RWPE2 (cell line): Measurements from ENCODE around the gene EFCAB11.
A peak's percentile ranks its signal among the peaks of the same experiment; 100 is the strongest.

Source experiments
- ATAC-seq: fragments of 200-7000 bp; cut with Tn5 transposase; 3 replicates; pipeline ENCODE4 v1.9.1; 2021; ENCODE audit warnings: low read depth
- DNase-seq: peaks from one replicate; pipeline ENCODE4 v3.0.0-alpha.2; 2020; ENCODE audit warnings: low spot score
- H3K27ac ChIP-seq: fragments of 450-650 bp; 2 replicates; pipeline ENCODE4 v1.5.1; 2017; ENCODE audit warnings: mild to moderate bottlenecking; ENCODE audit not compliant: poor library complexity, severe bottlenecking
- H3K27me3 ChIP-seq: fragments of 250-450 bp; sonication (Bioruptor Pico); 2 replicates; pipeline ENCODE4 v1.5.1; 2021; ENCODE audit warnings: mild to moderate bottlenecking, moderate library complexity; ENCODE audit not compliant: insufficient read depth, poor library complexity, severe bottlenecking
- H3K36me3 ChIP-seq: fragments of 250-450 bp; sonication (Bioruptor Pico); 2 replicates; pipeline ENCODE4 v1.5.1; 2020; ENCODE audit warnings: low read depth, mild to moderate bottlenecking, moderate library complexity
- H3K4me1 ChIP-seq: fragments of 250-450 bp; sonication (Bioruptor Pico); 2 replicates; pipeline ENCODE4 v1.5.1; 2021; ENCODE audit warnings: mild to moderate bottlenecking, moderate library complexity; ENCODE audit not compliant: insufficient read depth, poor library complexity, severe bottlenecking
- H3K4me3 ChIP-seq: fragments of 250-450 bp; sonication (Bioruptor Pico); 2 replicates; pipeline ENCODE4 v1.5.1; 2021; ENCODE audit warnings: mild to moderate bottlenecking, moderate library complexity; ENCODE audit not compliant: severe bottlenecking
- H3K9me3 ChIP-seq: fragments of 250-450 bp; sonication (Bioruptor Pico); 2 replicates; pipeline ENCODE4 v1.5.1; 2021; ENCODE audit warnings: mild to moderate bottlenecking, moderate library complexity; ENCODE audit not compliant: severe bottlenecking
- TF ChIP-seq, protein P1 (sequence below): fragments of 450-650 bp; IDR thresholded peaks from one replicate; pipeline ENCODE4 v1.5.1; 2017; ENCODE audit warnings: mild to moderate bottlenecking, moderate library complexity; ENCODE audit not compliant: poor library complexity, severe bottlenecking

EFCAB11 gene

DNA sequence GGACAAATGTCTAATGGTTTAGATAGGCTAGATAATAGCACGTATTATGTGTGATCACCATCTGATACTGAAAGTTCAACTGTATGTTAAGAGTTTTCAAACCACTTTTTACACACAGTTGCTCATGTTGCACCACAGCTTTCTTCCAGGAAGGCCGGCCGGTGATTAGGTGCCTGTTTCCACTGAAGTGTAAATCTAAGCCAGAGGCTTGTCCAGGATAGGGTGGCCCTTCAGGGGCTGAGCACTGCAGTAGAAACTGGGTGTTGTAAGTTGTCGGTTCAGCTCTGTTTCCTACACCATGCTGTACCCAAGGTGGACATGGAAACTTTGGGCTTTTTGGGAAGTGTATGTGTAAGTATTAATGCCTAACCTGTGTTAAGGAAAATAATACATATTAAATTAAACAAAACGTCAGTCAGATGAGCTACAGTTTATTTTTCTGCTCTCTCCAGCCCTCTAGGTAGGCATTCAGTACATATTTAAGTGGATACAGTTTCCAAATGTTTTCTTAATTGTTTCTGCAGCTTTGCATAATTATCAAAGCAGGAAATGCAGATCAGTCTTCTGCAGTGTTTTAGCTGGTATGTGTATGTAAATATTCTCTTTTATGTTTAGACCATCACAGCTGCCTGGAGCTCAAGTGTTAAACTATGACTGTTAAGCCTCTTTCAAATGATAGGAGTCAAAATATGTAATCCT is 32.1 kb upstream of the EFCAB11 start:
- TF ChIP-seq, protein P1, sequence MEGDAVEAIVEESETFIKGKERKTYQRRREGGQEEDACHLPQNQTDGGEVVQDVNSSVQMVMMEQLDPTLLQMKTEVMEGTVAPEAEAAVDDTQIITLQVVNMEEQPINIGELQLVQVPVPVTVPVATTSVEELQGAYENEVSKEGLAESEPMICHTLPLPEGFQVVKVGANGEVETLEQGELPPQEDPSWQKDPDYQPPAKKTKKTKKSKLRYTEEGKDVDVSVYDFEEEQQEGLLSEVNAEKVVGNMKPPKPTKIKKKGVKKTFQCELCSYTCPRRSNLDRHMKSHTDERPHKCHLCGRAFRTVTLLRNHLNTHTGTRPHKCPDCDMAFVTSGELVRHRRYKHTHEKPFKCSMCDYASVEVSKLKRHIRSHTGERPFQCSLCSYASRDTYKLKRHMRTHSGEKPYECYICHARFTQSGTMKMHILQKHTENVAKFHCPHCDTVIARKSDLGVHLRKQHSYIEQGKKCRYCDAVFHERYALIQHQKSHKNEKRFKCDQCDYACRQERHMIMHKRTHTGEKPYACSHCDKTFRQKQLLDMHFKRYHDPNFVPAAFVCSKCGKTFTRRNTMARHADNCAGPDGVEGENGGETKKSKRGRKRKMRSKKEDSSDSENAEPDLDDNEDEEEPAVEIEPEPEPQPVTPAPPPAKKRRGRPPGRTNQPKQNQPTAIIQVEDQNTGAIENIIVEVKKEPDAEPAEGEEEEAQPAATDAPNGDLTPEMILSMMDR: no peak
- H3K4me1 ChIP-seq: no peaks in the 10 kb centered on the region
- no peak overlapping the region for H3K4me3 ChIP-seq
- H3K36me3 ChIP-seq: peaks cover 91% of the 10 kb centered on the region
- DNase-seq (no peak), ATAC-seq (peak; percentile 12; the same call in 1 of the 3 replicates)
- H3K27me3 ChIP-seq: no peaks in the 10 kb centered on the region
- no peak overlapping the region for H3K27ac ChIP-seq
- H3K9me3 ChIP-seq: no peaks in the 10 kb centered on the region

DNA sequence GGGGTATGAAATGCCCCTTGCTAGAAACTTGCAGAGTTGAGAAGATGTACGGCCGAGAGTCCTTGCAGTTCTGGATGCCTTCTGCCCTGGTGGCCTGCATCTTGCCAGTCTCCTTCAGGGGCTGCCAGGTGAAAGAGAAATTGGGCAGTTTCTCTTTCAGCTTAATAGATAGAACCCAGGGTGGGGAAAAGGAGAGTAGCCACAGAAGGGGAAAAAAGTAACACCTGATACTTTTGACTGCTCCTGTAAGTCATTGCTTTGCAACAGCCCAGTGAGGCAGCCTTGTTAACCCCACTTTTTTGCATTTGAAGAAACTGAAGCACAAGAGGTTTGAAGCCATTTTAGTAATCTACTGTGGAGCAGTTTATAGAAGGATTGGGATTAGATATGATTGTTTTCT is 28.8 kb upstream of the EFCAB11 start:
- no peak for ATAC-seq
- TF ChIP-seq, protein P1: no peak

DNA sequence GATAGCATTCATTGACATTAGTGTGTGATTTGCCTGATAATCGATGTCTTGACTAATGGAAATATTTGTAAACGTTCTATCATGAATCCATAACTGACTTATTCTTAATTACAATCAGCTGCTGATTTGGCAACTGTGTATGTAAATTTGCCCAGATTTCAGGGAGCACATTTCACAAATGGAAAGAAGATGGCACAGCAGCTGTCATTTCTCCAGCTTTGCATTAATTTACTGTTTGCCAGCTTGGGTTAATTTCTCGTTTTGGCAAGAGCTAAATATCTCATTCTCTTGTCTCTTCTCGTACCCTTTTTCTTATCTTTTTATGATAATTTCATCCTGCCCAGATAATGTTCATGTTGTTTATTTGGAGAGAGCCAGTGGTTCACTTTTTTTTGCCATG is 24.1 kb upstream of the EFCAB11 start:
- ATAC-seq: no peak
- peaks cover 91% of the 10 kb centered on the region for H3K36me3 ChIP-seq
- H3K4me3 ChIP-seq: no peak overlapping the region
- H3K9me3 ChIP-seq: no peaks in the 10 kb centered on the region
- H3K27me3 ChIP-seq: no peaks in the 10 kb centered on the region
- no peak for DNase-seq
- no peaks in the 10 kb centered on the region for H3K4me1 ChIP-seq
- H3K27ac ChIP-seq: no peak overlapping the region
- TF ChIP-seq, protein P1: no peak

More for the DNA sequence above, 28.8 kb upstream of the EFCAB11 start:
- Histone ChIP-seq H3K4me3 (no peak overlapping the region), H3K9me3 (no peaks in the 10 kb centered on the region), H3K36me3 (peaks cover 93% of the 10 kb centered on the region), H3K27me3 (no peaks in the 10 kb centered on the region), H3K27ac (no peak overlapping the region), H3K4me1 (no peaks in the 10 kb centered on the region)
- DNase-seq: no peak

DNA sequence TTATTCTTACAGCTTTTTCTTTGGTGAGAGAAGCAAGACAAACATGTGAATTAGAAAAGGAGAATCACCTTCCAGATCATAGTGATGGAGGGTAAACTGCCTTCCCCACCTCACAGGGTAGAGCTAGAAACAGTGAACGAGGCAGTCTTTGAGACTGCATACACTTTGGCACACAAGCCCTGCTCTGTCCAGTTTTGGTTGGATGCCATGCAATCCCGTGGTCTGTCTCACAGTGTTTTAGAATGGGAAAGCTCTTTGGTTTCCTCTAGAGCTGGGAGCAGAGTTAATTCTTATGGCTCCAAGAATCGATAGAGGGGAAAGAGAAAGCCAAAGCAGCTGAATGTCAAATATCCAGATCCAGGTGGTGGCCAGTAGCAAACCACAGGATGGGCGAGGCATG is 23.1 kb upstream of the EFCAB11 start:
- TF ChIP-seq, protein P1: no peak
- ATAC-seq (no peak), DNase-seq (no peak)
- no peaks in the 10 kb centered on the region for H3K4me1 ChIP-seq
- peaks cover 94% of the 10 kb centered on the region for H3K36me3 ChIP-seq
- no peaks in the 10 kb centered on the region for H3K9me3 ChIP-seq
- H3K27ac ChIP-seq: no peak overlapping the region
- no peaks in the 10 kb centered on the region for H3K27me3 ChIP-seq
- H3K4me3 ChIP-seq: no peak overlapping the region

DNA sequence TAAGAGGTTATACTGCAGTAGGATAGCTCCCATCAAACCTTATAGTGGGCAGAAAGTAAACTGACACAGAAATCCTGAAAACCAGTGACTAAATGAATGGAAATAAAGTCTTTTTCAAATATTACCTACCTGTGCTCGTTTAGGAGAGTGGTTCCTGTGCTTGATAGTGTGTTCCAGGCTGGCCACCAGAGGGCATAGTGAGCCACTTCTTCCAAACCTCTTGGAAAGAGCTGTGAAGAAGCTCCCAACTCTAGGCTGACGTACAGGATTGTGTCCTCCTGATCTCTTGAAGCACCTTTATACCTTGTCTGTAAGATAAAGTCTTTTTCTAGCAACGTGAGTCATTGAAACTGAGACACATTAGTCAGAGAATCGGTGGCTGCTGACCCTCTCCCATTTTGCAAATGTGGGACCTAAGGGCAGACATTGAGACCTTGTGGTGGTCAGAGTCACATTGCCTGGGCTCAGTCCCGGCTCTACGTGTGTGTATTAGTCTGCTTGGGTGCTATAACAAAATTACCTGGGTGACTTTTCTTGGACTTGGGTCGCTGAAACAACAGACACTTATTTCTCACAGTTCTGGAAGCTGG is 18.8 kb upstream of the EFCAB11 start:
- ATAC-seq (peak; percentile 94), DNase-seq (no peak)
- no peak overlapping the region for H3K27ac ChIP-seq
- no peaks in the 10 kb centered on the region for H3K9me3 ChIP-seq
- H3K27me3 ChIP-seq: no peaks in the 10 kb centered on the region
- peaks cover 87% of the 10 kb centered on the region for H3K36me3 ChIP-seq
- H3K4me3 ChIP-seq: no peak overlapping the region
- H3K4me1 ChIP-seq: no peaks in the 10 kb centered on the region
- TF ChIP-seq, protein P1: peak; percentile 94
